HG03469 (cell line): Measurements from ENCODE around the gene ZNF549.

Experiments used
- ATAC-seq: cut with Tn5 transposase; IDR thresholded peaks from one replicate; pipeline ENCODE4 v1.9.1; 2021; ENCODE audit warnings: mild to moderate bottlenecking, moderate library complexity, moderate number of reproducible peaks; ENCODE audit not compliant: unreplicated experiment

Gene ZNF549

DNA sequence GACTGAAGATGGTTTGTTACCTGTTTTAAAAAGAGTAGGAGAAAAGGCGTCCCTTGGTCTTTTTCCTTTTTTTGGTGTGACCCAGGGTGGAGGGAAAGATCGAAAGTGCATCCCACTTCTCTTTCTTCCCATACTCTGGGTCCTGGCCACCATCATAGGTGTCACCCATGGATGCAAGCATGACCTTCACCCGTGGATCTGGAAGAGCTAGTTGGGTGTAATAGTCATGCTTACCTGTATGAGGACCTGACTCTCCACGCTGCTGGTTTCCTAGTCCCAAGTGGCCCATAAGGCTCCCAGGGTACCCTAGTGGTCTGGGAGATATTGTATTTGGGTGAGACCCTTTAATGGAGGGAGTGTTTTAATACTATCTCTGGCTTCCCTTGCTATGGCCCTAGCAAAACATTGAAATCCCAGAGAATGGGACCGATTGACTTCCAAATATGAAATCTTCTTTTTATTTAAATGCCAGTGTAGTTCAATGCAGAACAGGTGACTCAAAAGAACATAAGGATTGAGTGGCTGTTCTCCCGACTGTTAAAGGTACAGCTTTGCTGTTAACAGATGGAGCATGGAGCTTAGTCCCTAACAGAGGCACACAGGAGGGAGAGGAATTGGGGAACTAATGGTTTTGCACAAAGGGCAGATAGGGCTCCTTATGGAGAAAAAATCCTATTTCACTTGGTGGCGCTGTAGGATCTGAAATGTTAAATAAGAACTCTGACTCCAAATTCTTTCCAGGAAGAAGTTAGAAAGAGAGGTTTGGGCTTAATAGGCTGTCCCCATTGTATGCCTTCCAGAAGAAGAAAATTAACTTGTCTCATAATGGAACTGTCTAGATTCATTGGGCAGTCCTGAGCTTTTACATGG, 39.5 kb downstream of the ZNF549 start:
- ATAC-seq, result no peak

DNA sequence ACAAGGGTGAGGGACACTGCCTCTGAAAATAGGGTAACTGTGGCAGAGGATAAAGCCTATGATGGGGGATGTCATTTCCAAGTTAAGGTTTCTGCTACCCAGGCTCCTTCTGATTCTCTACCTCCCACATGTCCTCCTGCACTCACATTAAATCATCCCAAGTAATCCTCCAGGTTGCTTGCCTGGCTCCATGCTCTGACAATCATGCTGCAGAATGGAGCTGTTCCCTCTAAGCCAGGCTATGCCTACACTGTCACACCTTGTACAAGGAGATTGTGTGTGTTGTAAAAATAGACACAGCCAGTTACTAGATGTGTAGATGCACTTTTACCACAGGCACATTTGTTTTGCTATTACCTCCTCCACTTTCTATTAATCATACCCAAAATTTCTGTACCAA, 43.6 kb downstream of the ZNF549 start:
- no peak for ATAC-seq

DNA sequence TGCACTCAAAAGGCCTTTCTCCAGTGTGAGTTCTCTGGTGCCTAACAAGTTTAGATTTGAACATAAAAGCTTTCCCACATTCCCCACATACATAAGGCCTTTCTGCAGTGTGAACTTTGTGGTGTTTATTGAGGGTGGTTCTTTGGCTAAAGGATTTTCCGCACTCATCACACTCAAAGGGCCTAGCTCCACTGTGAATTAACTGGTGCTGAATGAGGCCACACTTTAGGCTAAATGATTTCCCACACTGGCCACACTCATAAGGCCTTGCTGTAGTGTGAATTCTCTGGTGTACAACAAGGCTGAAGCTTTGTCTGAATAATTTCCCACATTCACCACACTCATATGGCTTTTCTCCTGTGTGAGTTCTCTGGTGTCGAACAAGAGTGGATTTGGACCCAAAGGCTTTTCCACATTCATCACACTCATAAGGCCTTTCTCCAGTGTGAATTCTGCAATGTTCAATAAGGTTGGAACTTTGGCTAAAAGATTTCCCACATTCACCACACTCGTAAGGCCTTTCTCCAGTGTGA, 45.3 kb downstream of the ZNF549 start:
- no peak for ATAC-seq

DNA sequence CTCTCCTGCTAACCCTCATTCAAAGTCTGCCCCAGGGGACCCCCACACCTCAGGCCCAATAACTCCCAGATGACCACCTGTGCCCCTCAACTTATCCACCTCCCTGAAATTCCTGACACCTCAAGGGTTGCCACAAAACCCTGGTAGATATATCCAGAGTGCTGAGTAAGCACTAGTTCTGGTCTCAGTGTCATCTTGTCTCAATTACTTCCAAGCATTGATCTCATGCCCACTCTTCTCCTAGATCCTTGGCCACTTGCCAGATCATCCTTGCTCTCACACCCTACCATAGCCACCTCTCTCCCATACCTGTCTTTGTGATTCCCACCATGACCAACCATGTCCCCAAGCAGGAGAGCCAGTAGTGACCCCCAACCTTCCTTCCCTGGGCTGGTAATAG, 49.5 kb downstream of the ZNF549 start:
- no peak for ATAC-seq

DNA sequence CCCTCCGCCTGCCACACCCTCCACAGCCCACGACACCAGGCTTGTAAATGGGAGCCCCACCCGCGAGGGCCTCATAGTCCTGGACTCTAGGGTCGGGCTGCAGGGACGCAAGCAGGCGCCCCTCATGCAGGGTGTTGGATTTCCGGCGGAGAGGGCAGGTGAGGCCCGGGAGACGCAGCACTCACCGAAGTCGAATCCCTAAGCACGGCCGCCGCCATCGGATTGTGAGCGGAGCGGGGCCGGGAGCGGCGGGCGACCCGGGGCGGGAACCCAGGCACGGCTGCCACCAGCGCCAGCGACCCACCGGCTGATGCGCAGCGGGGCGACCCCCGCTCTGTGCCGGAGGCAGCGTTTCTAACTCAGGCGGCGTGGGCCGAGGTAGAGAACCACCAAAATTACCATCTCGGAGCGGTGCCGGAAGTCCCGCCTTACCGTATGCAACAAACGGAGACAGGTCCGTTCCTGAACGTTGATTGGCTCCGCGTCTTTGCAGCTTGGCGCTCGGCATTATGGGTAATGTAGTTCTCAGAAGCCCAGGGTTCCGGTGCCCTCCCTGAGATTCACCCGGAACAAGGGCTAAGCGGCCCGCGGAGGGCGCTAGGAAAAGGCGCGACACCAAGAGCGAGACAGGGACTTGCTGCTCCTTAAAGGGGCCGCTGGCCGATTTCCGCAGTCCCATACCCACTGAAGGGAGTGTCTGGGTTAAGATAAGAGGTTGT, 51.5 kb downstream of the ZNF549 start, which contains the start of gene ZNF416:
Gene ZNF416, minus strand, starts transcription at position 425 of the 719 bp plus-strand sequence. Its CDS starts 207 bp downstream, at position 218.
- ATAC-seq, result peak; percentile 70

DNA sequence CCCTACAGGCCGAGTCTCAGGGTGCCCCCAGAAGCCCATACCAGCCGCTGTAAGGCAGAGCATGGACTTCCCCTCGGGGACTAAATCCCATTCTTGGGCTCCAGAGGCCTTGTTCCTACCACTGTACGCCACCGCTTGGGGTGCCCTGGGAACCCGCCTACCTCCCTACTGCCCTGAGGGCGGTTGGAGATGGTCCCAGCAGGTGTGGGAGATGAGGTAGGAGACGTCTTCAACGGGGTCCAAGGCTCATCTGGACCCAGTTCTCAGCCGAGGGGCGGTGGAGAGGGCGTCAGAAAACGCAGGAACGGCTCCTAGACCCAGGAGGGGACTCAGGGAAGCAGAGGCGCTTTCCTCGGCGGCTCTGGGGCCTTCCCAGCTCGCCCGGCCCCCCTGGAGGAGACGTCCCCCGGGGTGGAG, 56.0 kb downstream of the ZNF549 start:
- ATAC-seq, result no peak

DNA sequence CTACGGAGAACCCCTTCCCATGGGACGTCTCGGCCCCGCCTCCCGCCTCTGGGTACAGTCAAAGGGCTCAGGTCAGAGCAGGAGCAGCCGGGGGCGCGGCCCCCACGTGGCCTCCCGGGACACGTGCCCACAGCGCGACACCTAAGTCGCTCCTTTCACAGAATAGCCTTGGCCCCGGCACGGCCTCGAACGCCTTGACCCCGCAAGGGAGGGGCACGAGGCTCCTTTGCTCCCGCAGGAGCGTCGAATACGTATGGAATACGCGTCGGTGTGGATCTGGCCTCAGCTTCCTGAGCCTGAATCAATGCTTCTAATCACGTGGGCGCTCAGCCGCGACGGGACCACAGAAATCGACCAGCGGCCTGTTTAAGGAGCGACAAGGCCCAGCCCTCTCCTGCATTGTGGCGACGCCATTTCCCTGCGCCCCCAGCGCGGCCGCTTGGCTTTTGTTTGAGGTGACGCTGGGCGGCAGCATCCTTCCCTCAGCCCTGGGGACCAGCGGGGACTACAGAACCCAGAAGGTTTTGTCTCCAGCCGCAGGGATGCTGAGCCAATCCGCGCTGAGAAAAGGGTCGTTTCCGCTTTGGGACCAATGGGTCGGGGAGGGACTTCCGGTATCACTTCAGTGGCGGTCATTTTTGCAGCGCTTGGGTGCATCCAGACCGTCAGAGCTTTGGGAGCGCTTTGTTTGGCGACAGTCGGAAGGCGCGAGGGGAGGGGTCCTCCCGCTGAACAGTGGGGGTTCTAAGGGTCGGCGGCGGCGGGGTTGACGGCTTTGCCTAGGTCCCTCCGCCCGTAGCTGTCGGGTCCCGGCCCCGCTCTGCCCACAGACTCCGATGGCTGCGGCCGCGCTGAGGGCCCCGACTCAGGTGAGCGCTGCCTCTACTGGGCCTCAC, 56.6 kb downstream of the ZNF549 start, which contains the start of gene ZIK1:
Gene ZIK1, plus strand, starts transcription at position 625 of the 896 bp plus-strand sequence. Its CDS starts 212 bp downstream, at position 837.
- peak; percentile 55 for ATAC-seq

DNA sequence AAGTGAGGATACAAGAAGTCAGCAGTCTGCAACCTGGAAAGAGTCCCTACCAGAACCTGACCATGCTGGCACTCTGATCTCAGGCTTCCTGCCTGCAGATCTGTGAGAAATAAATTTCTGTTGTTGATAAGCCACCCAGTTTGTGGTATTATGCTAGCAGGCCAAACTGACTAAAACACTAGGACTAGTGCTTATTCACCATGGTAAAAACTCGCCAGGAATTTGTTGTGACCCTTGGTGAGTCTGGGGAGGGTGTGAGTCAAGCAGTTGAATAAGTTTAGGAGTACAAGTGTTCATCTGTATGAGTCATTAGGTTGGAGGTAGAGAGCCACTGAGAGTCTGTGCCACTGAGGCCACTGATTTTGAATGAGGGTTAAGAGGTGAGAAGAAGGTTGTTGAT, 60.4 kb downstream of the ZNF549 start:
- ATAC-seq, result no peak

DNA sequence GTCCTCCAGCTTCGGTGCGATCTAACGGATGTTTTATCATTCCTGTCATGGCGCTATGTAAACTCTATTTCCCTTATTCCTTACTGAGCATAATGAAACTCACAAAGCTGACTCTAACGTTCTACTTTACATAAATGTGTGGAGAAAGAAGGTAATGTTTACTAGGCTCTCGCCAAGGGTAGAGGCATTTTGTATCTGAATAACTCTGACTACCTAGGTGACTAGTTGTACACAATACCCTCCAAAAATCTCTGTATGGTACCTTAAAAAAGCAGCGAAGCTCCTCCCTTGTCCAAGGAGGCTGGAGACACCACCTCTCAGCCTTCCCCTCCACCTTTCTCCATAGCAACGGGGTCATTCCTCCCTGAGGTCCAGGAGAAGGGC, 72.2 kb downstream of the ZNF549 start:
- no peak for ATAC-seq

DNA sequence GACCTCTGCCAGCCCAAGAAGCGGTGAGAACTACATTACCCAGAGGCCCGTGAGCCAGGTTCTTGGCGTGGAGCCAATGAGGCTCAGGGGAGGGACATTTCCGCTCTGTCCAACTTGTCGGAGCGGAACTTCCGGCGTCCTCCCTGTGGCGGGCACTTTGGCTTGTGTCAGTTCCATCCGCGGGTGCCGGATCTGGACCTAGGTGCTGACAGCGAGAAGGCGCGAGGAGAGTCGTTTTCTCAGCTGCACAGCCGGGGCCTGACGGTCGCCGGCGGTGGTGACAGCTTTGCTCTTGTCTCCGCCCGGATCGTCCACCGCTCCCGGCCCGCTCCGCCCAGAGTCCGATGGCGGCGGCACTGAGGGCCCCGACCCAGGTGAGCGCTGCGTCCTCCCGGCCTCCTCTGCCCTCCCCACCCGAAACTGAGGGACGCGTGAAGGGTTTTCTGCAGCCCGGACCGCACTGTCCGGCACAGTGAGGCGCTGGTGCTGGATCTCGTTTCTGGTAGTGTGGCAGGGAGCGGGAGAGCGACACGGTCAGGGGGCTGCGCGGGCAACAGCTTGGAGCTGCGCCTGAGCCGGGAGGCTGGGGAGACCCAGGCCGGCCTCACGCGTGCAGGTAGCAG, 72.7 kb downstream of the ZNF549 start, which contains the start of gene ZNF530:
Gene ZNF530, plus strand, starts transcription at position 125 of the 623 bp plus-strand sequence. CDS start 4,461 bp downstream, outside the sequence.
- ATAC-seq, result peak; percentile 85

DNA sequence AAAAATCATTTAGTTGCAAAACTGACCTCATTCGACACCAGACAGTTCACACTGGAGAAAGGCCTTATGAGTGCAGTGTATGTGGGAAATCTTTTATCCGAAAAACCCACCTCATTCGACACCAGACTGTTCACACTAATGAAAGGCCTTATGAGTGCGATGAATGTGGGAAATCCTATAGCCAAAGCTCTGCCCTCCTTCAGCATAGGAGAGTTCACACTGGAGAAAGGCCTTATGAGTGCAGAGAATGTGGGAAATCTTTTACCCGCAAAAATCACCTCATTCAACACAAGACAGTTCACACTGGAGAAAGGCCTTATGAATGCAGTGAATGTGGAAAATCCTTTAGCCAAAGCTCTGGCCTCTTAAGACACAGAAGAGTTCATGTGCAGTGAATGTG, 79.8 kb downstream of the ZNF549 start:
- no peak for ATAC-seq
